ENCODE measurements around the gene SVEP1.

GRCh38 chr9:110615498-110615897, 36.0 kb upstream of the SVEP1 start:
- no peak for TF ChIP-seq CTCF (conservative IDR thresholded peaks at IDR 0.05)
- TF ChIP-seq ZFX (IDR thresholded peaks at IDR 0.05), result no peak
